ENCODE measurements around the gene RCVRN.

- TF ChIP-seq CTCF (IDR thresholded peaks at IDR 0.05) = no peak
- TF ChIP-seq POLR2A (IDR thresholded peaks at IDR 0.05) = no peak
- no peak for TF ChIP-seq POLR2AphosphoS5 (IDR thresholded peaks at IDR 0.05; ENCODE audit: insufficient read depth in 1 of 2, low read depth in 1 of 2)
Observed at GRCh38 chr17:9940841-9941240, 35.8 kb upstream of the RCVRN start.

Data from vagina (tissue), 2 donors.